Activated effector memory CD4-positive, alpha-beta T cell treated with anti-CD3 and anti-CD28 coated beads, Interleukin-2, amount 50 U/mL, for 16 hours (primary cell): ENCODE data around the gene EEF1G.
"Not testable (repeated sequence)": the region's sequence is repeated elsewhere in the genome, so short reads cannot be mapped to it uniquely, and the experiment has no call there.

ENCODE experiments used
- DNase-seq: peaks from one replicate; pipeline ENCODE4 v3.0.0-alpha.2; 2020

The EEF1G gene

DNA sequence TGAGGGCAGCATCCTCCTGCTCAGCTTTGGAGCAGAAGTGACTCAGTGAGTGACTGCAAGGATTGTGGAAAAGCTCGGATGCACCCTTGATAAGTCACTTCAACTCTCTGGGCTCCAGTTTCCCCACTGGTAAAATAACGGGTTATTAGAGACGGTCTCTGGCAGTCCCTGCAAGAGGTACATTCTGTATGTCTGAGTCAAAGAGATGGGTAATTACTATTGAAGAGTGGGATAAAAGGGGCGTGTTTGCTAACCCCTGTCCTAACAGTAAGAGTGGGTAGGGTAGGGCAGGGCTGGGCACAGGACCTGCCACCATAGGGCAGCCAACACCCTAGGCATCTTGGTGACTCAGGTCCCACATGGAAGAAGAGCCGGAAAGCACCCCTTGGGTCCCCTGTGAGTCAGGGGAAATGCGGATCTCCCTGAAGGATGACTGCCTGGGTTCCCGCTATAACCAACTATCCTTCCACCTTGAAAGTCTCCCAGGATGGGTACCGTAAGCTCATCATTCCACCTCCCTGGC, 19.8 kb downstream of the EEF1G start:
- peak; percentile 67 for DNase-seq

DNA sequence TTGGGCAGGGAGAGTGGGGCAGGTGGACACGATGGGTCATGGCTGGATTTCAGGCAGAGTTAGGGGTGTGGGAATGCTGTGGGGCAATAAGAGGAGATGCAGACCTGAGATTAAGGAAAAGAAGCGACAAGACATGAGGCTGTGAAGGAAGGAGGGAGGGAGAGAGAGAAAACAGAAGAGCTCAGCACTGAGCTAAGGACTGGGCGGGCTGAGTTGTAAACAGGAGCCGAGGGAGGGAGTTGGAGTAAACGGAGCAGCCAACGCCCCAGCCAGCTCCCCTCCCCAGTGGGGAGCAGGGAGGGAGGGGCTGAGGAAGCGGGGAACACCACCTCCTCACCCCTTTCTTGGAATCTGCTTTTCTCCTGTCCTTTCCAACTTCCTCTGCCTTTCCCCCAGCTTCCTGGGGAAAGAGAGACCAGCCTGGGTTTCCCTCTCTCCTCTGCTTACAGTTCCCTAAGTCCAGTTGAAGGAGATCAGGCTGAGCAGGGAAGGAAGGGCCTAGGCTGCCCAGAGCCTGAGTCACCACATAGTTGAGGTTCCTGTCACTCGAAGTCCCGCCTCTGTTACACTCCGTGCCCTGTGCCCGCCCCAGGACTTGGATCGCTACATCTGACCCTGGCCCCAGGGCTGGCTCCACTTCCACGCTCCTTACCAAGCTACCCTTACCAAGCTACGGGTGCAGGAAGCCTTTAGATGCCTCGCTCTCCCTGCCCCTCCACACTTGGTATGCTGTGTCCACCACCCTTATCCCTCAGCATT, 20.4 kb downstream of the EEF1G start:
- DNase-seq: peak; percentile 83

DNA sequence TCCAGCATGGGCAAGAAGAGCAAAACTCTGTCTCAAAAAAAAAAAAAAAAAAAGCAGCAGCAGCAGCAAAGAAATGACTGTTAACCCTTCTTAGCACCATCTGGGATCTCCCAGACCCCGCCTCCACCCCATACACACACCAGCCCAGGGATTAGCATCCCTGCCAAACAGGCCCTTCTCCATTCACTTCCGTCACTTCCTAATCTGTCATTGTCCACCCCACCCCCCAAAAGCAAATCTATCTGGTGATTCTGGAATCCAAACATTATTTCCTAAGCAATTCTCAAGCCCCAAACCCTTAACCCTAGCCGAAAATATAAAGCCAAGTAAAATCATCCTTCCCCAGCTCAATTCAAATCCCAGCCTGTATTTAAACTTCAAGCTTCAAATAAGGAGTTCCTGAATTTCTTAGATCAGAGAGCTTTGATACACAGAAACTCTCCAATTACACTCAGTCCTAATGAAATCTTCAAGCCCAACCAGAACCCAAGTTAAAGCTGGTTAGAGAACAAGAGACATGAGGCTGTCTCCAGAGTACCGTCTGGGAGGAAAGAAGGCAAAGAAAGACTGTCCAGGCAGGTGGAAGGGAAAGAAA, 21.1 kb downstream of the EEF1G start:
- no peak for DNase-seq

DNA sequence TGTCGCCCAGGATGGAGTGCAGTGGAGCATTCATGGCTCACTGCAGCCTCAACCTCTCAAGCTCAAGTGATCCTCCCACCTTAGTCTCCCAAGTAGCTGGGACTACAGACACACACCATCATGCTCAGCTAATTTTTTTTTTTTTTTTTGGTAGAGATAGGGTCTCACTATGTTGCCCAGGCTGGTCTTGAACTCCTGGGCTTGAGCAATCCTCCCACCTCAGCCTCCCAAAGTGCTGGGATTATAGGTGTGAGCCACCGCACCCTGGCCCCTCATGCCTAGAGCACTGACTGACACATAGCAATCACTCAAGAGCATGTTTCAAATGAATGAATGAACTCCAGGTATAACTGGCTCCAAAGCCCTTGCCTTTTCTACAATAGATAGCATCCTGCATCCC, 23.2 kb downstream of the EEF1G start:
- DNase-seq: not testable (repeated sequence)

DNA sequence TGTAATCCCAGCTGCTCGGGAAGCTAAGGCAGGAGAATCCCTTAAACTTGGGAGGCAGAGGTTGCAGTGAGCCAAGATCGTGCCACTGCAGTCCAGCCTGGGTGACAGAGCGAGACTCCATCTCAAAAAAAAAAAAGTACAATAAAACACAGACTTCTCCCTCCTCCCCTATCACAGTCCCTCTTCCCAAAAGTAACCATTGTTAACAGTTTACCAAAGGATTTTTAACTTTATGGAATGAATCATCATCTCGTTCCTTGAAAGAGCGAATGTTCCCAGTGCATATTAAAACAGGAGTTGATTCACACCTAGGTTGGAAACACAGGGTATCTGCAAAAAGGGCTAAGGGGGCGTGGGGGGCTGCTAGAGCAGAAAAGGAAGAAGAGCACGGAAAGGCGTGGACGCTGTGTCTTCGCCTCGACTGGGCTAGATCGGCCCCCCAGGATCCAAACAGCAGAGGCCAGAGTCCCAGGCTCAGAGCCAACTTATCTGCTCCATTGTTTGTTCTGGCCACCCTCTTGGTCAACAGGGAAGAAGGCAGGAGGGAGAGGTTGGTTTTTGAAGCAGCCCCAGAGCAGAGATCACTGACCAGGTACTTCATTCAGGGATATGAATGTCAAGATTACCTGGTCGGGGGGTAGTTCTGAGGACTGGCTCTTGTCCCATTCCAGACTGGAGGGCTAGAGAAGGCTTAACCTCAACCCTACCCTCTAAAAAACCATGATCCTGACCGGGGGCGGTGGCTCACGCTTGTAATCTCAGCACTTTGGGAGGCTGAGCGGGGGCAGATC, 25.0 kb downstream of the EEF1G start:
- DNase-seq: no peak

DNA sequence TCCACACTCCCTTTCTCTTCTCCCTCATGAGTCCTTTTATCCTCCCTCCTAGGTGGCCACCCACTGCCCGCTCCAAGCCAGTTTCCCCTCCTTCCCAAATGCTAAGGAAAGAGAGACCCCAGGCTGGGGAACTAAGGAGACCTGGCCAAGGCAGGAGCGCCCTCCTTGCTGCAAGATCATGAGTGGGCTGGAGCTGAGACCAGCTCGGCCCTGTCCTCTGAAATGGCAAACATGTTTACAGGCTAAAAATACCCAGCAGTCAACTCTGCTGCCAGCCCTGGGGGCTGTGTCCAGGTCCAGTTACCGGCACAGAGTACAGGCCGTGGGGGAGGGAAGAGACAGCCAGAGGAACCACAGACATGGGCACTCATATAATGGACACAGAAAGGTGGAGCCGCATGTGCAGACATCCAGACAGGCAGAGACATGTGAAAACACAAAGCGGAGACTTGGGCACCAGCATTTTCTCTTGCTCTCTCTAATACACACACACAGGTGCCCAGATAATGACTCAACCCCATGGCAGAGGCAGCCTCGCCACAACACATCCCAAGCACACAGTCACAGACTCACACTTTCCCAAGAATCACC, 25.9 kb downstream of the EEF1G start:
- no peak for DNase-seq

DNA sequence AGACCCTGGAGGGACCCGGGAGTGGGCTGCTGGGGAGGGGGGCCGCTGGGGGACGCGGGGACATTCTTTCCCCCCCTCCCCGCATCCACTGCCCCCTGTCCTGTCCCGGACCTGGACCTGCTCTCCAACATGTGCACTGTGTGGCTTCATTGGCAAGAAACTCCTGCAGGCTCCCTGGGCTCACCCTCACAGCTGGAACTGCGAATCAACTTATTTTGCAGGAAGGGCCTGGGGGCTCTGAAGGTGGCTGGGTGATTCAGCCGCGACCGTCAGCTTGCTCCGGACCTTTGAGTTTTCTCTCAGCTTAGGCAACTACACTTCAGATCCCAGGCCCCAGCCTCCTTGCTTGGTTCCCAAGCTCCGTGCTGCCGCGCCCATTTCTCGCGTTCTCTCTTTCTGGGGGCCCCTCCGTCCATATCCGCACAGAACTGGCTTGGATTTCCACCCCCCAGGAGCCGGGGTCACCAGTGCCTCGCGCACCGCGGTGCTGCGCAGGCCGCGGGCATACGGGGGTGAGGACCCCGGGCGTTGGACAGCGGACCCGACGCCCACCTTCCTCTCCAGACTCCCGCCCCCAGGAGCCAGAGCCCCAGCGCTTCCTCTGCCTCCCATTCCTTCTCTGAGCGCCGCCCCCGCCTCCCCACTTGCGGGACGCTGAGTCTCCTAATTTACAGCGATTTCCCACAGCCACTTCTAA, 26.6 kb downstream of the EEF1G start:
- no peak for DNase-seq

DNA sequence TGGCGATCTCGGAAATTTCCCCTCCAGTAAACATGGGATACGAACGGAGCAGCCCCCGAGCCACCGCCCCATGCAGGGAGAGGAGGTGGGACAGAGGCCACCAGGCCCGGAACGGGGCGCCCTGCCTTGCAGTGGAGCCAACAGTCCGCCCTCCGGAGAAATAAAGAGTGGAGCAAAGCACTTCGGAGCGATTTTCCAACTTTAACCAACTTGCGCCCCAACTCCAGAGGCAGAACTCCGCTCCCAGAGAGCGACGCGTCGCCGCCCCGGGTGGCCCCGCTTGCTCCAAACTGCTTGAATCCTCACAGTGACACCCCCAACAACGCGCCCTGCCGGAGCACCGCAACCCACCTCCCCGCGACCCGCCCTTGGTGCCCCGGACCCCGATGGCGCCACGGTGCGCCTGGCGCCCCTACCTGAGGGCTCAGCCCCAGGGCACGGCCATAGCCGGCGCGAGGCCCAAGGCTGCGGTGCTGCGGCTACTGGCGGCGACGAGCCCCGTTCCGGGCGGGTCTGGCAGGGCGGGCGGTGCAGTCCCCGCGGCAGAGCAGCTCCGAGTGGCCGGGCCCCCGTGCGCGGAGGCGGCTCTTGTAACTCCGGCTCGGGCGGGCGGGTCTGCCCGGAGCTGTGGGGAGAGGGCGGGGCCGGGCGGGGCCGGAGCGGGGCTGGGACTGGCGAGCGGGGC, 27.3 kb downstream of the EEF1G start, which contains the start of gene AHNAK:
Gene AHNAK, minus strand, starts transcription at position 563 of the 685 bp plus-strand sequence. CDS start 10,708 bp downstream, outside the sequence.
- peak; percentile 90 for DNase-seq

DNA sequence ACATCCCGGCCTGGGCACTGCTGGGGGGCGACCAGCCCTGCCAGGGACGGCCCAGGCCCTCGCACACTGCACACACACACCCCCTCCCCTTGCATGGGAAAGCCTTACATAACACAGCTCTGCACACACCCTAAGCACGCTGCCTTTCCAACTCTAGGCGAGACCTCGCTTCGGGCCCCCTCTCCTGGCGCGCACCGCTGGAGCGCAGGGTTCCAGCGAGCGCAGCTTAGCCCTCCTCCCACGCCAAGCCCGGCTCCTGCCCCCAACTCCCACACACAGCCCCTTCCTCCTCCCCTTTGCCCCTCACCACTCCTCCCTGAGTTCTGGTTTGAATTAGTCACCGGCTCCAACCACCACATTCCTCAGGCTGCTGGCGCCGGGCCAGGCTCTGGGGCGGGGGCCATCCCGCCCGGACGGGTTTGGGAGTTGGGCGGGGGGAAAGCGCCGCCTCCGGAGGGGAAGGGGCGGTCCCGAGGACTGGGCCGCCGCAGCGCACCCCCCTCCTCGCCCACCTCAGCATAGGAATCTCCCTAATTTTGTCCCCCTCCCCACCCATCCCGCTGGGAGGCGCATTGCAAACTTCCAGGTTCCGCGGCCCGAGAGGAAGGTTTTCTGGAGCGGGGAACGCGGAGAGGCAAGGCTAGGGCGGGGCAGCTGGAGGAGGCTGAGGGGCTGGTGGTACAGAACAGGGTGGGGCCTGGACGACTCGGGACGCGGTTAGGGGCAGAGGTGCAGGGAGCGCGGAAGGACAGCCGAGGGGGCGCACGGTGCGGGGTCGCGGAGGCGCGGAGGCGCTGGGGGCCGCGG, 28.1 kb downstream of the EEF1G start:
- peak; percentile 91 for DNase-seq

DNA sequence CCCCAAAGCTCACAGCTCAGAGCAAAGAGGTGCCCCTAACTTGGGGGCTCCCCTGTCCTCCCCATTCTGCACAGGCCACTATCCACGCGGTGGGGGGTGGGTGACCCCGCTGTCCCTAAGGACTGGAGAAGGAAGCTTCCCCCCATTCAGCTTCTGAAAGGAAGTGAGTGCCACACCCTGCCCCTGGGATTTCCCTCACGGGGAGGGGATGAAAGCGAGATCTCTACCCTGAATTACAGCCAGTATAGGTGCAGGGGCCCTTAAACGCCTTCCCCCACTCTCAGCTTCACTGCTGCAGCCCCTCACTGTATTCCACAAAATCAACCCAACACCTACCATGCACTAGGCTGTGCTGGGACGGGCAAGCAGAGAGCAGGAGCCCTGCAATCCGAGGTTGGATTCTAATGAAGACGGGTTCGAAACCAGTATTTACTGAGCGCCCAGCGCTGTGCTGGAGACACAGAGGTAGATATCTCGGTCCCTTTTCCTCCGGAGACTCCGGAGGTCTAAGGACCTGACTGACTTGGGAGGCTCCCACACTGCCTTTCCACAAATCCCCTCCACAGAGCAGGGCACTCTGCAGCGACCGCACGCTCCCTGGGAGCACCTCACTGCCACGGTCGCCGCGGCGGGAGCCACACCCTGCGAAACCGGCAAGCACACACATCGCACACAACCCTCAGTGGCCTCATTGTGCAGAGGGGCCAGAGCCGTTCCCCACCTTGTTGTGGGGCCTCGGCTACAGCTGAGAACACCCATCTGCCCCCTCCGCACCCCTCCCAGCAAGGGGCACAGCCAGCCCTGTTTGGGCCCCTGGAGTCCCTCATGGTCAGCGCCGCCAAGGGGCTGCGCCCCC, 28.9 kb downstream of the EEF1G start:
- peak; percentile 79 for DNase-seq

DNA sequence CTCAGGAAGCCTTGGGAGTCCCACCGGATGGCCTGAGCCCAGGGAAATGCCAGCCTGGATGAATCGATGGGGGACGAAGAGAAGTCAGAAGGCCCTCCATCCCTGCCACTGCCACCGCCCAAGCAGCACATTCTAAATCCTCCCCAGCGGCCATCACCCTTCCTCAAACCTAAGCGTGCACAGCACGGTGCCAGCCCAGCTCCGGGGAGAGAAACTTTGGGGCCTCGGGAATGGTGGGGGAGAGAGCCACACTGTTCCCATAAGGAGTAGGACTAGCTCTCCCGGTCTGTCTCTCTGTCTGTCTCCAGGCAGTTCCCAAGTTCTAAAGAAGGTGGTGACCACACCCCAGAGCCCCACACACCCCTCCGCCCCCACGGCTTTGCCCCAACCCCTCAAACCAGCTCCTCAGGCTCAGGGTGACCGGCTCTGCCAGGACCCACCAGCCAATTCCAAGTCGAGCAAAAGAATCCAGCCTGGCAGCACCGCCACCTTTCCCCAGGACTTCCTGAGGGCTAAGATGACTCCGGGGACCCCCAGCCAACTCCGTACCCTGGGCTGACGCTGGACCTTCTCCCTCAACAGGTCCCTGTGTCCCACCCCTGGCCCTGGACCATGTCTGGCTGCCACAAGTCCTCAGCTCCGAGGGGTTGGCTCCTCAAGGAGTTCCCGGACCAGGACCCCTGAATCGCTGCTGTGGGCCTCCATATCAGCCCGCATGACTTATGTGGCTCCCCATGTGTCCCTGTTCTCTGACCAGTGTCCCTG, 29.8 kb downstream of the EEF1G start:
- DNase-seq: no peak

DNA sequence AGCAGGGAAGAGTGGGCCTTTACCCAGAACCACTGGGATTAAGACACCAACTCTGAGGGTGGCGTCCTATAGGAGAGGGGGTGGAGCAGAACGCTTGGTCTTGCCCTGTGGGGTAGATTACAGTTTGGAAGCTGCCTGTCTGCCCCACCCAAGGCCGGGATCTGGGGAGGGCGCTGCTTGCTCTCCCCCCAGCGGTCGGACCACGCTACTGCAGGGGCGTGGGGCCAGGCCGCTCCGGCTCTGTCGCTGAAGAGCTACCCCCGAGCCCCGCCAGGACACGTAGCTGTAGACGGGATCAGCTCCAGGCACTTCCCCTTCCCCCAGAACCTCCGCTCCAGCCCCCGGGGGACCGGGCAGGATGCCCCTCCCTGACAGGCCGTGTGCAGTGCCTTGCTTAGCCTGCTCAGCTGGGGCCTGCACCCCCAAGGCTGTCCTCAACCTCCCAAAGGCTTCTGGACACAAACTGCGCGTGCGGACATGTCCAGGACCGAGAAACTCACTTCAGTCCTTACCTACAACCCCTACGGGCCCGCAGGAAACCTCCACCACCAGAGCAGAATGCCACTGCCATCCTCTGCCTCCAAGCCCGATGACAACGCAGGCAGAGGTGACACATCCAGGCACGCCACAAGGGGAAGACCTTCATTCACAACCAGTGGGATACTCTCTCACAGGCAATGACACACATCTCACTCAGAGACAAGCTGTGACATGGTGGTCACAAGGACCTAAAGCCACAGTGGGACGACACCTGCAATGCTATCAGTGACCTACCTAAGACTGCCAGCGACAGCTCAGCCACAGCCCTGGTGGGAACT, 30.7 kb downstream of the EEF1G start:
- peak; percentile 91 for DNase-seq

DNA sequence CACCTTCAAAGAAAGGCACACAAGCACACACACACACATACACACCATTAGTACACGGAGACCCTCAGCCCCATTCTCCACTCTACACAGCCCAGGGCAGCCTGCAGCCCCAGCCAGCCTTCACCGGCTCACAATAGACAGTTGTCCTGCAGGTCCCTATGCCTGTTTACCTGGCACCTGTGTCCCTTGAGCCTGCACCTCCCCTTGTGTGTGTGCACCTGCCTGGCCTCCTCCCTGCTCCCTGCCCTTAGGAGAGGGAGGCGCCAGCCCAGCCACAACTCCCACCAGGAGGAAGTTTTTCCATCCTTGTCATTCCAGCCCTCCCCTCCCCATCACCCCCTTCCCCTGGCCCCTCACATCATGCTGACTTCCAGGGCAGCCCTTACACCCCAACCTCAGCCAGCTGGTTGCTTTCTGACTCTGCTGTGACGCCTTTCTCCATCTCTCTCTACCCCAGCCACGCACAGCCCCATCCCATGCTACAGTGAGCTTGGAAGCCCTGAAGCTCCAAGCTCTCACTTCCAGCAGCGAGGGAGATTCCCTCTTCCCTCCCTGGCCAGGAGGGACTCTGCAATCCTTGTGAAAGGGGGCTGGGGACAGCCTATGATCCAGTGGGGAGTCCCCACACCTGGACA, 31.5 kb downstream of the EEF1G start:
- DNase-seq: no peak

DNA sequence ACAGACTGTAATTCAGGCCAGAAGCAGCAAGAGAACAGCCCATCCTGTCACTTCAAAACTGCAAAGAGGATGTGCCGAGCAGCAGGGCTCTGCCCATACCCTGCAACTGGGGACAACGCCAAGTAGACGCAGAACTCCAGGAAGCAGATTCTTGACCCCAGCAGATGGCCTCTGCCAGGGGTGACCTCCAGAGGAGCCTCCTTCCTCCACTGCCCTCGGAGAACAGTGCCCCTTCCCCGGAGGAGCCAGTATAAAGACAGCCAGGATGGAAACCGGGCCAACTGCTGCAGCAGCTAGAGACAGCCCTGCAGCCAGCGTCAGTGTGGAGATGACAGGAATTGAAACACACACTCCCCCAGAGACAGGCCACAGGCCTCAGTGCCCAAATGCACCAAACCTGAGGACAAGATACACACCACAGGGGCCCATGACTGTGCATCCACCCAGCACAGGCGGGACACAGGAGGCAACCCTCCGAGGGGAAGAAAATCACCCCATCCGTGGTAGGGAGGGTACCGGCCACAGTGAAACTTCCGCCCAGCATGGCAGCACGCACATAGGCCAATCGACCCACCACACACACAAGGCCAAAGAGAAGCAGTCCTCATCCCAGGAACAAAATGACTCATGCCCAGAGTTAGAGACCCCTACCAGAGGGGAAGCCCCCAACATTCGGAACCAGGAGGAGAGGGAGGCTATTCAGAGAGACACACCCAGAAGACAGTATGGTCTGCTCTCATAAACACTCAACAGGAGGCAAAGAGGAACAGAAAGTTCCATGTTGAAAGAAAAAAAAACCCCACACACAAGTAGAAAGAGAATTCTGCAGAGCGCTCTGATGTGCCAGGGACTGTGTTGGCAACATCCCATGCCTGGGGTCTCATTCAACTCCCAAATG, 32.6 kb downstream of the EEF1G start:
- DNase-seq: peak; percentile 78

DNA sequence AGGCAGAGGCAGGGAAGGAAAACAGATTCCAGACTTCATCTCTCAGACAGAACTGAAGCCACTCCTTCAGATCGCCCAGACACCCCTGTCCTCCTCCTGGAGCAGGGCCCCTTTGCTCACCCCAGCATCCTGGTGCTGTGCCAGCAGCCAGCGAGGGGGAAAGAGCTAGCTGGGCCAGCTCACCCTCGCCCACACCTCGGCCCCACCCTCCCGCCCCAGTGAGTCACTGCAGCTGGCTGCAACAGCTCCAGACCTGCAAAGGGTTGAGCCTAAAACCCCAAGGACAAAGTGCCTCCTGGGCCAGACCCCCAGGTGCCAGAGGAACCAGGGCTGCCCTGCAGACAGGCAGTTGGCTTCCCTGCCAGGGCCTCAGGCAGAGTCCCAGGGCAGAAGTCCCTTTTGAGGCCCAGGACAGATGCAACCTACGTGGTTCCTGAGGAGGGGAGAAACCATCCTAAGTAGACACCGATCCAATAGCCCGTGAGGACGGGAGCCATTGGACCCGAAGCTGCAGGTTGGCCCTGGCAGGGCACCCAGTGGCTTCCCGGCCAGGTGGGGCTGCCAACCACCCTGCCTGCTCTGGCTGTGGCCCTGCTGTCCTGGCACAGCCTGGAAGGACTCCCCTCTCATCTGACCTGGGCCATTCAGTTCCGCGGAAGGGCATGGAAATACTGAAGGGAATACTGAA, 34.3 kb downstream of the EEF1G start:
- DNase-seq: peak; percentile 88
